Omental fat pad (tissue), 4 donors: ENCODE measurements around the gene ARL3. TPM values are rescaled to one million over a fixed set of nuclear protein-coding genes. Genes with fewer than 3 reads are reported as not detected.

Experiments
- ATAC-seq: fragments of 150-250 bp; one replicate; pipeline ENCODE4 v1.9.1; 2016; ENCODE audit warnings: mild to moderate bottlenecking, moderate library complexity; ENCODE audit not compliant: low FRiP score
- DNase-seq: peaks from one replicate; pipeline ENCODE4 v3.0.0-alpha.2; 2019; ENCODE audit warnings: low spot score
- total RNA-seq, 4 donors: library from RNA; depleted of rRNA; stranded (reverse); fragments of >200 nt; gene quantifications; one replicate each; pipeline ENCODE4 v1.1.0, GENCODE V29; 2016
- TF ChIP-seq, protein P1 (sequence below), 3 donors: fragments of 450-650 bp; IDR thresholded peaks; one replicate each; pipeline ENCODE4 v1.5.1; 2016 to 2017; ENCODE audit warnings: antibody characterized with exemption in 3 of 3, mild to moderate bottlenecking in 3 of 3, moderate library complexity in 2 of 3

Gene ARL3
- total RNA-seq, 4 donors from 2014 or later = 2.8 to 6.1 (median 3.9) TPM

DNA sequence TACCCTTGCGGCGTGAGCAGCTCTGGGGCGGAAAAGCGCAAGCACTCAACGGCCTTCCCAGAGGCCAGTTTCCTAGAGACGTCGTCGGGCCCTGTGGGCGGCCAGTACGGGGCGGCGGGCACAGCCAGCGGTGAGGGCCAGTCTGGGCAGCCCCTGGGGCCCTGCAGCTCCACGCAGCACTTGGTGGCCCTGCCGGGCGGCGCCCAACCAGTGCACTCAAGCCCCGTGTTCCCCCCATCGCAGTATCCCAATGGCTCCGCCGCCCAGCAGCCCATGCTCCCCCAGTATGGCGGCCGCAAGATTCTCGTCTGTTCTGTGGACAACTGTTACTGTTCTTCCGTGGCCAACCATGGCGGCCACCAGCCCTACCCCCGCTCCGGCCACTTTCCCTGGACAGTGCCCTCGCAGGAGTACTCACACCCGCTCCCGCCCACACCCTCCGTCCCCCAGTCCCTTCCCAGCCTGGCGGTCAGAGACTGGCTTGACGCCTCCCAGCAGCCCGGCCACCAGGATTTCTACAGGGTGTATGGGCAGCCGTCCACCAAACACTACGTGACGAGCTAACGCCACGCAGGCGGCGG is 57.3 kb downstream of the ARL3 start:
- TF ChIP-seq, protein P1, sequence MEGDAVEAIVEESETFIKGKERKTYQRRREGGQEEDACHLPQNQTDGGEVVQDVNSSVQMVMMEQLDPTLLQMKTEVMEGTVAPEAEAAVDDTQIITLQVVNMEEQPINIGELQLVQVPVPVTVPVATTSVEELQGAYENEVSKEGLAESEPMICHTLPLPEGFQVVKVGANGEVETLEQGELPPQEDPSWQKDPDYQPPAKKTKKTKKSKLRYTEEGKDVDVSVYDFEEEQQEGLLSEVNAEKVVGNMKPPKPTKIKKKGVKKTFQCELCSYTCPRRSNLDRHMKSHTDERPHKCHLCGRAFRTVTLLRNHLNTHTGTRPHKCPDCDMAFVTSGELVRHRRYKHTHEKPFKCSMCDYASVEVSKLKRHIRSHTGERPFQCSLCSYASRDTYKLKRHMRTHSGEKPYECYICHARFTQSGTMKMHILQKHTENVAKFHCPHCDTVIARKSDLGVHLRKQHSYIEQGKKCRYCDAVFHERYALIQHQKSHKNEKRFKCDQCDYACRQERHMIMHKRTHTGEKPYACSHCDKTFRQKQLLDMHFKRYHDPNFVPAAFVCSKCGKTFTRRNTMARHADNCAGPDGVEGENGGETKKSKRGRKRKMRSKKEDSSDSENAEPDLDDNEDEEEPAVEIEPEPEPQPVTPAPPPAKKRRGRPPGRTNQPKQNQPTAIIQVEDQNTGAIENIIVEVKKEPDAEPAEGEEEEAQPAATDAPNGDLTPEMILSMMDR (IDR thresholded peaks at IDR 0.05) = no peak
- DNase-seq (no peak), ATAC-seq (no peak)

DNA sequence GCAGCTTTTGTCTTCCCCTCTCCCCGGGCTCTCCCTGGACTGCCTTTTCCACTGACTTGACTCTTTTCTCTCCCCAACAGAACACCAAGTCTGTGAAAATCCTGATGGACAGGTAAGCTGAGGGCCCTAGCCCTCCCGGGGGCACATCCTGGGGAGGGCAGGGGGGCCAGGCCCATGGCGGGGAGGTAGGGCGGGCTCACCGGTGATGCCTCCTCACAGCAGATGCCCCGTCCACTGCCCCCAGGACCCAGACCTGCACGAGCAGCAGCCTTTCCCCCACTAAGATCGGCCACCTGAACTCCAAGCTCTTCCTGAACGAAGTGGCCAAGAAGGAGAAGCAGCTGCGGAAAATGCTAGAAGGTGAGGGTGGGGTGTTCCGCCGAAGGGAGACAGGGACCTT is 58.2 kb downstream of the ARL3 start:
- TF ChIP-seq, protein P1 (IDR thresholded peaks at IDR 0.05) = no peak
- DNase-seq (no peak), ATAC-seq (no peak)

DNA sequence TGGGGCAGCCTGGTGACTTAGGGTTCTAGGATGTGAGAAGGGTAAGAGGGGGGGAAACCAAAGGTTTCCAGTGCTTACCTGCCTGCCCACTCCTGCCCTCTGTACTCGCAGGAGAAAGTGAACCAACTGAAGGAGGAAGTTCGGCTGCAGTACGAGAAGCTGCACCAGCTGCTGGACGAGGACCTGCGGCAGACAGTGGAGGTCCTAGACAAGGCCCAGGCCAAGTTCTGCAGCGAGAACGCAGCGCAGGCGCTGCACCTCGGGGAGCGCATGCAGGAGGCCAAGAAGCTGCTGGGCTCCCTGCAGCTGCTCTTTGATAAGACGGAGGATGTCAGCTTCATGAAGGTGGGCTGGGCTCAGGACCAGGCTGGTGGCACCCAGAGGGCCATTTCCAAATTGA is 59.2 kb downstream of the ARL3 start:
- TF ChIP-seq, protein P1 (IDR thresholded peaks at IDR 0.05) = no peak
- ATAC-seq (no peak), DNase-seq (no peak)

DNA sequence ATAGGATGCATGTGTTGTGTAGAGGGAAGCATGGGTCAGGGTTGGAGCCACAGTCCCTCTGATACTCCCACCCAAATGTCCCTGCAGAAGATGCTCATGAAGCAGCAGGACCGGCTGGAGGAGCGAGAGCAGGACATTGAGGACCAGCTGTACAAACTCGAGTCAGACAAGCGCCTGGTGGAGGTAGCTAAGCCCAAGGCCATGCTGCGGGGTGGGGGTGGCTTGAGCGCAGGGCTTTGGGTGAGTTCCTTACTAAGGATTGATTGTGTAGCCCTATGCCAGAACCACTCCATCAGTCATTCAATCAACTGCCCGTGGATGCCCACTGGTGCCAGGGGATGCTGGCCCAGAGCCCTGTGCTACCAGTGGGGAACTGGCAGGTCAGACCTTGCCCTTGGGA is 59.6 kb downstream of the ARL3 start:
- ATAC-seq (no peak), DNase-seq (no peak)
- TF ChIP-seq, protein P1 (IDR thresholded peaks at IDR 0.05) = no peak

DNA sequence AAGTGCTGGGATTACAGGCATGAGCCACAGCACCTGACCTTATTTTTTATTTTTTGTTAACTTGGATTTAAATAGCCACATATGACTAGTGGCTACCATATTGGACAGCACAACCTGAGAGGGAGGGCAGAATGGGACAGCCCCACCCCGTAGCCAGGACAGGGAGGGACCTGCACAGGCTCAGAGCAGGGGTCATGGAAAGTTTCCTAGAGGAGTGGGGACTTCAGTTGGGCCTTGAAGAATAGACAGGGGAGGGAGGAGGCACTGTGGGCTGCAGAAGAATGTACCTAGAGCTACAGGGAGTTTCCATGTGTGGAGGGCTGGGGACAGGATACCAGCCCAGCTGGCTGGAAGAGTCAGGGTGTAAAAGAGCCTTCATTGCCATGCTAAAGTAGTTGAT is 61.1 kb downstream of the ARL3 start:
- ATAC-seq = no peak
- TF ChIP-seq, protein P1 (IDR thresholded peaks at IDR 0.05) = no peak
- DNase-seq = no peak

DNA sequence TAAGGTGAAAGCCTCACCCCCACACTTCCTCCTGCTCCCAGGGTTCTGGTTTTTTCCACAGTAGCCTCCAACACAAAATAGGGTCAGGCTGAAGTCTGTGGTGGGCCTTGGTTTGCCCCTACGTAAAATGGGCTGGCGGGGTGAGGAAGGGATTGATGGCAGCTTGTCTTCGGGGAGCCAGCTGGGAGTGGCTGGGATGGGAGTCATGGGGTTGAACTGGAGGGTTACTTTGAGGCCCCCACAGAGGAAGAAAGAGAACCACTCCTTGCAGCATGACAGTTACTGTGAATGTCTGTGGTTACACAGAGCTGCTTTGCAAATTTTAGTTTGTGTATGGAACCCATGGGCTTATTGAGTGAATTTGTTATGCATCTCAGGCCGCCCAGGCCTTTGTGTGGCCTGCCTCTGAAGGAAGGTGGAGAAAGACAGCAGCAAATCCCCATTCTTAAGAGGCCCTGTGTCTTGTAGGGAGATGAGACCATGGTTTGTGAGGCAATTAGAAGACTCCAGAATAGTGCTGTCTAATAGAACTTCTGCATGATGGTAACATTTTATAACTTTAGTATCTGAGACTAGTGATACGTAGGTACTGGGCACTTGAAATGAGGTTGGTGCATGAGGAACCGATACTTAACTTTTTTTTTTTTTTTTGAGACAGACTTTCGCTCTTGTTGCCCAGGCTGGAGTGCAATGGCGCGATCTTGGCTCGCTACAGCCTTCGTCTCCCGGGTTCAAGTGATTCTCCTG is 61.9 kb downstream of the ARL3 start:
- ATAC-seq = no peak
- DNase-seq = no peak
- TF ChIP-seq, protein P1 (IDR thresholded peaks at IDR 0.05) = no peak
